H7 (cell line): ENCODE measurements around the gene SFRP4. TPM values are rescaled to one million over a fixed set of nuclear protein-coding genes. Genes with fewer than 3 reads are reported as not detected.
"Not testable (repeated sequence)": the region's sequence is repeated elsewhere in the genome, so short reads cannot be mapped to it uniquely, and the experiment has no call there.

ENCODE experiments used
- DNase-seq: peaks from one replicate; pipeline ENCODE4 v3.0.0; 2012
- H3K27me3 ChIP-seq: 2 replicates; pipeline ENCODE4 v1.6.0; 2011; ENCODE audit warnings: mild to moderate bottlenecking, low read length; ENCODE audit not compliant: control insufficient read depth, insufficient read depth
- H3K36me3 ChIP-seq: replicated peaks from 2 replicates; pipeline ENCODE4 v1.5.1; 2011; ENCODE audit warnings: low read length; ENCODE audit not compliant: control insufficient read depth, insufficient read depth
- H3K4me3 ChIP-seq: 2 replicates; pipeline ENCODE4 v1.5.1; 2011; ENCODE audit warnings: low read depth, mild to moderate bottlenecking, control low read depth, low read length, moderate library complexity; ENCODE audit not compliant: insufficient read depth
- total RNA-seq: library from RNA; depleted of rRNA; stranded (reverse); fragments of >200 nt; shearing (Covaris generic); gene quantifications from 2 replicates; pipeline ENCODE4 v1.2.3, GENCODE V29; 2014; rRNA removed

SFRP4 gene
- total RNA-seq, result not detected in 2 replicates

DNA sequence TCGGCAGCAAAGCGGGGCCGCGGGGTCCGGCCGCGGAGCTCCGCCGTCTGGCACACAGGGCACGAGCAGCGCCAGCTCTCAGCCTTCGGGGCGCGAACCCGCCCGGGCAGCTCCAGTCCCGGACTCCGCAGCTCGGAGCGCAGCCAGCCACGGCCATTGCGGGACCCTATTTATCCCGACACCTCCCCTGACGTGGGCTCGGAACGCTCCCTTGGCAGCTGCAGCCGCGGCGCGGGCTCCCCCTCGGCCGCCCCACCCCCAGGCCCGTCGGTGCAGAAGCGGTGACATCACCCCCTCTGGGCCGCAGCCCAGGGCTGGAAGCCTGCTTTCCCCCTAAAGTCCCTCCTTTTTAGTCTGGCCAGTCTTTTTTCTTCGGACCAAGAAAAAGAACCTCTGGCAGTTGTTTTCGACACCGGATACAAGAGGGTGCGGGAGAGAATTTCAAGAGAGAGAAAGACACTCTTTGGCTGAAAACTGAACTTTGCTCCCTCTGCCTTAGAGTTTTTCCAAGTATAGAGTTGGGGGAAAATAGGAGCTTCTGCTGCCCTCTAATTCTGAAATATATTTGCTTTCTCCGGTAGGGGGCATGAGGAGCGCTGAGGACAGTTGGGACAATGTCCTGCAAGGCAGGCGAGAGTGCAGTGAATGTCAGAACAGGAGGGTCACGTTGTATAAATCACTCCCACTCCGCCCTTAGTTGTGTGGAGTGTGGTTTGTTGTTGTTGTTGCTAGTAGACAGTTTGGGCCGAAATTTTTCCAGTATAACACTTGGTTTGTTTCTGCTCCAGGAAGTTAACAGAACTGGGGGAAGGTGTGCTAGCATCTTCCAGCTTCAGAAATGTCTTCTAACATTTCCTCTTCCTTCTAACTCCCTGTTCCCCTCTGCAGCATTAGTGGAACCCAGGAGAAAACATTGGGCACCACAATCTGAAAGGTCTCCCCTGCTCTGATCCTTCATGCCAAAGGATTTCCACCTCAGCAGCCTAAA is at the start of gene SFRP4:
Gene SFRP4, minus strand, starts transcription at position 145 of the 988 bp plus-strand sequence. CDS start 280 bp downstream, outside the sequence.
- Histone ChIP-seq H3K27me3 (peaks cover 44% of the 10 kb centered on the region), H3K4me3 (peak within 1 kb of the TSS; percentile 56), H3K36me3 (no peaks in the 10 kb centered on the region)
- peak; percentile 71 for DNase-seq

DNA sequence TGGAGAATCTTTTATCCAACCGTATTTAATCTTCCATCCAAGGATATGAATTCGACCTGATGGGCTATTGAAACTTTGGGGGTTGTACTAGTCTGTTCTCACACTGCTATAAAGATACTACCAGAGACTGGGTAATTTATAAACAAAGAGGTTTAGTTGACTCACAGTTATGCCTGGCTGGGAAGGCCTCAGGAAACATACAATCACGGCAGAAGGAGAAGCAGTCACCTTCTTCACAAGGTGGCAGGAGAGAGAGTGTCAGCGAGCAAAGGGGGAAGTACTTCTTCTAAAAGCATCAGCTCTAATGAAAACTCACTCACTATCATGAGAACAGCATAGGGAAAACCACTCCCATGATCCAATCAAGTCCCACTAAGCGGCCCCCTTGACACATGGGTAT is 47.6 kb upstream of the SFRP4 start:
- no peak for DNase-seq
- Histone ChIP-seq H3K36me3 (no peaks in the 10 kb centered on the region), H3K27me3 (no peaks in the 10 kb centered on the region), H3K4me3 (no peak overlapping the region)

DNA sequence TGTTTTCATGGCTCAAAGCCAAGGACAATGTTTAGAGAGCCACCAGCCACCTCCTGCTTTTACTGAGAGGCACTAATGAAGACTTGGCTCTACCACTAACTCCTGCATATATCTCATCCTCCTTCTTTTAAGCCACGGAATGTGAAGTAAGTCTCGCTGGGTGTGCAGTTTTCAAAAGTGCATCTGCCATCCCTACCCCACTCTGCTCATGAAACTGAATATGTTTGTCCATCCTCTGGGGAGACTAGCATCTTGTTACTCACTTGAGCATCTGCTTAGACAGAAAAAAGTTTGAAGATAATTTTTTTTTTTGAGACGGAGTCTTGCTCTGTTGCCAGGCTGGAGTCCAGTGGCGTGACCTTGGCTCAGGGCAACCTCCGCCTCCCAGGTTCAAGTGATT is 44.6 kb upstream of the SFRP4 start:
- no peak overlapping the region for H3K4me3 ChIP-seq

DNA sequence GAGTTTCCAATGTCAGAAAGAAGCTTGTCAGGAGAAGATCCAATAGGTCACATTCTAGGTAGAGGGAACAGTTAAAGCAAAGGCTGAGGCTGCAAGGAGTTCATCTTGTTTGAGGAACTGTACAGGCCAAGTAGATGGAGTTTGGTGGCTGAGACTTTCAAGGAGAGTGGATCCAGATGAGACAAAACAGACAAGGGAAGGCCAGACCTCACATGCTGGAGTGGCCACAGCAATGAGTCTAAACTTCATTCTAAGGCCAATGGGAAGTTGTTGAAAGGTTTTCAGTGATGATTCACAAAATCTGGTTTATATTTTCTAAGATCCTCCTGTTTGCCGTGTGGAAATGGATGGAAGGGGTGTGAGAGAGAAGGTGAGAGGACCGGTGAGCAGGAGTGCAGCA is 43.9 kb upstream of the SFRP4 start:
- no peak overlapping the region for H3K4me3 ChIP-seq
- H3K27me3 ChIP-seq, result no peaks in the 10 kb centered on the region
- no peak for DNase-seq
- no peaks in the 10 kb centered on the region for H3K36me3 ChIP-seq

More for the DNA sequence above, 44.6 kb upstream of the SFRP4 start:
- Histone ChIP-seq H3K27me3 (no peaks in the 10 kb centered on the region), H3K36me3 (no peaks in the 10 kb centered on the region)
- no peak for DNase-seq

DNA sequence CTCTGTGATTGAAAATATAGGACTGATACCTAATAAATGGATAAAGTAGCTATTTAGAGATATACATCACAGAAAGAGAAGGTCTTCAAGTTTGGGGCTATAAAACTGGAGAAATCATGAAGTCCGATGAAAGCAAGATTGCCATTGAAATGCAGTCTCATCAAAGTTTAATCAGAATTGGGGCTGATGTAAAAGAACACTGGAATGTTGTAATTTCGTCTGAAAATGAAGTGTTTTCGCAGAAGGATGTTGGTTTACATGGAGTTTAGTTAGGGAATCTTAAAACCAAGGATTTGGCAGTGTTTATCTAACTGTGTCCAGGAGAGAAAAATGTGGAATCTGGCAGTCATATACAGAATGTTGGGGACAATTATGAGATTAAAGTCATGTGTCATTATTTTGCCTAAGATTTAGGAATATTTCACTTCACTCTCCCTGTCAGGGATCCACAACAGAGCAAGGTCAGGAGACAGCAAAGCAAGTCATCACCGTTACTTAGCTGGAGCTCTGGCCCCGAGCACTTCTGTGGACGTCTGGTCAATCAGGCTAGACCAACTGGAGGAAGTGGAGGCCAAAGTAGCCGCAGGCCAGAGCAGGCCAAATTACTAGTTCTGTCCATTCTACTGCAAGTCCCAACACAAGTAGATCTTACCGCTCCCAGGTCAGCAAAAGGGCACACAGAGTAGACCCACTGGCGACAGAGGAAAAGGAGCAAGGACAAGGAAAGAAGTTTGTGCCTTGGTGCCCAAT is 40.8 kb upstream of the SFRP4 start:
- no peak overlapping the region for H3K4me3 ChIP-seq
- DNase-seq, result no peak
- H3K27me3 ChIP-seq, result no peaks in the 10 kb centered on the region
- no peaks in the 10 kb centered on the region for H3K36me3 ChIP-seq

DNA sequence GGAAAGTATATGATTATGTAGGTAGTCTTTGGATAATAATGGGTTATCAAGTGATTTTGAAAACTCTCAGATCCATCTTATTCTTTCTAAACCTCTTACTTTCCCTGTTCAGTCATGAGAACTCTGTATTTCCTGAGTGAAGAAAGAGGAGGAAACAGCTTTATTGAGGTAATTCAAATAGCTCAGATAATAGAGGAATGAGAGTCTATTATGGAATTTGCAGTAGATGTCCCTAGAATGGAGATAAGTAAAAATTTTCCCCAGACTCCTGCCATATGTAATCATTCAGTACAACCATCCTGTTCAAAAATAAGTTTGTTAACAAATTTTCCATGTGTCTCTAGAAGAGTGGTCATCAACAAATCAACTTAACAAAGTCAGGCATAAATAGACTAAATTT is 40.2 kb upstream of the SFRP4 start:
- DNase-seq, result no peak
- no peaks in the 10 kb centered on the region for H3K27me3 ChIP-seq
- H3K4me3 ChIP-seq, result no peak overlapping the region
- no peaks in the 10 kb centered on the region for H3K36me3 ChIP-seq

DNA sequence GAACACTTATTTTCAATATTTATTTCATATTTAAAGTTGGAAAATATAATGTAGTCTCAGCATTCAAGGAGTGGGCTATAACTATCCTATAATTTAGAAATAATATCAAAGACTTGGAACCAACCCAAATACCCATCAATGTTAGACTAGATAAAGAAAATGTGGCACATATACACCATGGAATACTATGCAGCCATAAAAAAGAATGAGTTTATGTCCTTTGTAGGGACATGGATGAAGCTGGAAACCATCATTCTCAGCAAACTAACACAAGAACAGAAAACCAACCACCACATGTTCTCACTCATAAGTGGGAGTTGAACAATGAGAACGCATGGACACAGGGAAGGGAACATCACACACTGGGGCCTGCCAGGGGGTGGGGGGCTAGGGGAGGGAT is 37.6 kb upstream of the SFRP4 start:
- H3K4me3 ChIP-seq, DNase-seq, H3K27me3 ChIP-seq, H3K36me3 ChIP-seq: not testable (repeated sequence)

DNA sequence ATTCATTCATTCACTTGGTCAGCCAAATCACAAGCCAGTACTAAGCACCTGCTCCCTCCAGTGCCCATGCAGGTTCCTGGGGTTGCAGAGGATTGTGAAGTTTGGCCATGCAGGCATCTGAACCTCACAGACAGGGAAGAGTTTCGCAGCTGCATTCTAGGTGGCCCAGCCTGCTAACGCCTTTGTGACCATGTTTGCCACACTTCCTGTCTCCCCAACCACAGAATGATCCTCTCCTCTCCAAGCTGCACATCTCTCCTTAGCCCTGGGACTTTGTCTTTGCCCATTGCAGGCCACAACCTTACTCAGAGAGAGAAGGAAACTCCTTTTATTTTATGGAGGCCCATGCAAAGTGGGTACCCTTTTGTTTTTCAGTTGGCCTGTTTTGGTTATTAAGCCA is 35.6 kb upstream of the SFRP4 start:
- H3K36me3 ChIP-seq, result no peaks in the 10 kb centered on the region
- H3K4me3 ChIP-seq, result no peak overlapping the region
- no peak for DNase-seq
- H3K27me3 ChIP-seq, result no peaks in the 10 kb centered on the region

DNA sequence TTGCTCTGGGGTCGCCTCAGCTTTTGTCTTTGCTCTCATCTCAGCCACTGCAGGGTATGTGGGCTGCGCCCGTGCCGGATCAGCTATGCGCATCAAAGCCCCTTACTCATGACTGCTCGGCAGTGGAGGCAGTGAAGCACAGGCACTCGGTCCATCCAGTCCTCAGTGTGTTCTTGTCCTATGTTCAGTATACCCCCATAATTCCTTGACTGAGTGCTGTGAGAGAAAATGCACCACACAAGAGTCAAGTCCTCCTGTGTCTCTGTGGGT is 31.3 kb upstream of the SFRP4 start:
- Histone ChIP-seq H3K27me3 (no peaks in the 10 kb centered on the region), H3K4me3 (no peak overlapping the region), H3K36me3 (no peaks in the 10 kb centered on the region)
- DNase-seq, result no peak

DNA sequence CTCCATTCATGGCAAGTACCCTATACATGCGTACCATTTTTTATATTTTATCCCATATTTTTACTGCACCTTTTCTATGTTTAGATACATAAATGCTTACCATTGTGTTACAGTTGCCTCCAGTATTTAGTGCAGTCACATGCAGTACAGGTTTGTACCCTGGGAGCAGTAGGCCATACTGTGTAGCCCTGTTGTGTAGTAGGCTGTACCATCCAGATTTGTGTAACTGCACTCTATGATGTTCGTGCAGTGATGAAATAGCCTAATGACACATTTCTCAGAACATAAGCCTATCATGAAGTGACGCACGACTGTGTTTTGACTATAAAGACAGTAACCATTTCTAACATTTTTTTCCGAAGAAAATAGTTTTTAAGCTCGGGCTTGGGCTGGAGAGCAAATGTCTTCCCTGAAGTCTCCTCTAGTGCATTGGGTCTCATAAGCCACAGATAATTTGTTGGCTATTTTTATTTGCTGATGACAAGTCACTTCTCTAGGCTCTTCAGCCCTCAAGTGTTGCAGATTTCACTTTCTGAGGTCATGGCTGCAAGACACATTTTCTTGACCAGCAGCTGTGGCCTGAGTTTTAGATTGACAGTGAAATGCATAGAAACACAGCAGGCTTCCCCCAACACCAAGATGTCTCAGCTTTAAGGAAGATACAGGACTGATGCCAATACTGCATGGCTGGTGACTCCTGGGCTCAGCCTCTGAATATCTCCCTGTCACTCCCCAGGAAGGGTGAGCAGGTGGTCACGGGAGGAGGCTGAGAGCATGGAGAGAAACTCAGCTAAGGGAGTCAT is 30.7 kb upstream of the SFRP4 start:
- H3K36me3 ChIP-seq, result no peaks in the 10 kb centered on the region
- no peaks in the 10 kb centered on the region for H3K27me3 ChIP-seq
- DNase-seq, result no peak
- no peak overlapping the region for H3K4me3 ChIP-seq

DNA sequence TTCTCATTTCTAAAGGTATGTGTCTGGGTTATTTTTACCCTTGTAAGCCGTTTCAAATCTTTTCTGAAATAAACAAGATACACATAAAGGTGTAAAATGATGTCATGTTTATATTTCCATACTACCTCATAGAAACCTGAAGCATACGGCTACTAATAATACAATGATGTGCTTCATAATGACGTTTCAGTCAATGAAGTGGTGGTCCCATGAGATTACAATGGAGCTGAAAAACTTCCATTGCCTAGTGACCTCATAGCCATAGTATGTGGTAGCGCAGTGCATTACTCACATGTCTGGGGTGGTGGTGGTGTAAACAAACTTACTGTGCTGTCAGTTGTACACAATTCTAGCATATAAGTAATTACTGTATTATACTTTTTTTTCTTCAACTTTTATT is 28.7 kb upstream of the SFRP4 start:
- H3K27me3 ChIP-seq, result no peaks in the 10 kb centered on the region
- no peak for DNase-seq
- no peaks in the 10 kb centered on the region for H3K36me3 ChIP-seq
- H3K4me3 ChIP-seq, result no peak overlapping the region

DNA sequence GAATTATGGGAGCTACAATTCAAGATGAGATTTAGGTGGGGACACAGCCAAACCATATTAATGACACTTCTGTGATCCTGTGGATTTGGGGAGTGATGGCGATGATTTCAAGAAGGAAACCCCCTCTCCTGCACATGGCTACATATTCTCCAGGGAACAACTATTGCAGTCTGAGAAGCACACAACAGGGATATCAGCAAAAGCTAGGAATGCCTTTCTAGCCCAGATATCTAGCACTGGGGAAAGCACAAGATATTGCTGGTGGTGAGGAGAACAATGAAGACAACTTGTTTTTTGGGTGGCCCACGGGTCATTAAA is 28.1 kb upstream of the SFRP4 start:
- Histone ChIP-seq H3K4me3 (no peak overlapping the region), H3K27me3 (no peaks in the 10 kb centered on the region), H3K36me3 (no peaks in the 10 kb centered on the region)
- DNase-seq, result no peak

DNA sequence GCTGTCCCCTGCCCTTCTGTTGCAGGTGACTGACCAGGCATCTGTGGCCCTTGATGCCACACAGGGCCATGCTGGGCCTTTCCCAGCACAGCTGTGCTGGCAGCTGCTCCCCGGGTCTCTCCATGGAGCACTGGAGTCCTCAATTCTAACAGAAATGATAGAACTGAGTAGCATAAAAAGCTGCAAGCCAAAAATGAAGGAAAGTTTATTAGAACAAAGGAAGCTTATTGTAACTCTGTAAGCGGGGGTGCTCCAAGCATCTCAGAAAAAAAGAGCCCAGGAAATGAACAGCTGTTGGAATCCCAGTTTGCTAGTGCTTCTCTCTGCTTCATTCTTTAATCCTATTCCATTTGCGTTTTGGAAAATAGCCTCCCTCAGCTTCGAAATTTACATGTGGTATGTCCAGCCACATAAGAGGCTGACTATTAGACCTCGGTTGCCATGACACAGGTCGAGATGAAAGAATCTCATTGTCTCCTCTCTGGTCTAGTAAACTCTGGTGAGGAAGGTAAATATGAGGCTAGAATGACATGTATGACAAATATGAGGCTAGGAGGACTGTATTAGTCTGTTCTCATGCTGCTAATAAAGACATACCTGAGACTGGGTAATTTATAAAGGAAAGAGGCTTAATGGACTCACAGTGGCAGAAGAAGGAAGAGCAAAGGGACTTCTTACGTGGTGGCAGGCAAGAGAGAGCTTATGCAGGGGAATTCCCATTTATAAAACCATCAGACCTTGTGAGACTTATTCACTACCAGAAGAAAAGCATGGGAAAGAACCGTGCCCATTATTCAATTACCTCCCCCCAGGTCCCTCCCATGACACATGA is 27.5 kb upstream of the SFRP4 start:
- Histone ChIP-seq H3K36me3 (no peaks in the 10 kb centered on the region), H3K4me3 (no peak overlapping the region)
- no peak for DNase-seq

More for the DNA sequence above, 27.5 kb upstream of the SFRP4 start:
- H3K27me3 ChIP-seq, result no peaks in the 10 kb centered on the region
